EL (cell line): ENCODE data around the gene ACCS.

Experiments
- DNase-seq: peaks from one replicate; pipeline ENCODE4 v3.0.0-alpha.2; 2016

The ACCS gene

DNA sequence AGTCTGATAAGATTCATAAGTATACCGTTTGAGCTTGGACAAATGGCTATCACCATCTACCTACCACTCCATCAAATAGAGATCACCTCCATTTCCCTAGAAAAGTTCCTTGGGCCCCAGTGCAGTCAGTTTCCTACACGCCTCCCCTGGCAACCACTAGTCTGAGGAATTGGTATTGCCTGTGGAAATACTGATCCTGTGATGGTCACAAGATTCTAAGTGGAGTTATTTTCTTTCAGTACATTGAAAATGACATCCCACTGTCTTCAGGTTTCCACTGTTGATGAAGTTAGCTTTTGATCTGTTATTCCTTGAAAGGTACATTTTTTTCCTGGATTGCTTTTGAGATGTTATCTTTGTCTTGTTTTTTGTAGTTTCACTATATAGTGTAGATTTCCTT lies 22.9 kb upstream of the ACCS start:
- DNase-seq, result no peak

GRCh38 chr11:44046182-44046581 lies 19.9 kb upstream of the ACCS start:
- no peak for DNase-seq

DNA sequence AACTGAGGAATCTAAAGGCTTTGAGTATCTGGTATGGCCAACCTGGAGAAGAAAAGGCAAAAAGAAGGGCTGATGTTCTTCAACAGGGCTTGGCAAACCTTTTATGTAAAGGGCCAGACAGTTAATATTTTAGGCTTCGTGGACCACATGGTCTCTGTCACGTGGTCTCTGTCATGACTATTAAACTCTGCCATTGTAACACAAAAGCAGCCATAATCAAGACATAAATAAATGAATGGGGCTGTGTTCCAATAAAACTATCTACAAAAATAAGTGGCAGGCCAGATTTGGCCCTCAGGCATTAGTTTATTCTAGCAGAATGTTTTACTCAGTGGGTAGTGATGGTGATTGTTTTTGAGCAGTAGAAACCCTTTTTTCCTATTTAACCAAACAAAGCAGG lies 18.8 kb upstream of the ACCS start:
- no peak for DNase-seq

GRCh38 chr11:44047931-44048431 lies 18.1 kb upstream of the ACCS start, which contains the start of gene ACCSL:
Gene ACCSL, plus strand, starts transcription at chr11:44047981. Its CDS starts 56 bp downstream, at chr11:44048037.
- DNase-seq, result peak; percentile 21

DNA sequence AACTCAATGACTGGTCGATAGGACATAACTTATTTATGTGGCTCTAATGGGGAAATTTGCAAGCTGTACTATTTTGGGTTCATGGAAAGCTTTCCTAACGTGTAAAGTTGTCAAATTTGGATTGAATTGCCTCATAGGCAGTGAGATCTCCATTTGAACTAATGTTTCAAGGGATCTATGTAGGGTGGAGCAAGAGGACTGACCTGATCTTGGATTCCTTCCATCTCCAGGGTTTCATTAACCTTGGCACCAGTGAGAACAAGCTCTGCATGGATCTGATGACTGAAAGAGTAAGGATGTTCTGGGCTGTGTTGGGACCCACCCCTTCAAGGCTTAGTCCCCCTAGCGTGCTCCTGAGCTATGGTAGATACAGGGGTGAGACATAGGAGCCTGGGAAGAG lies 16.2 kb upstream of the ACCS start:
- DNase-seq, result no peak

DNA sequence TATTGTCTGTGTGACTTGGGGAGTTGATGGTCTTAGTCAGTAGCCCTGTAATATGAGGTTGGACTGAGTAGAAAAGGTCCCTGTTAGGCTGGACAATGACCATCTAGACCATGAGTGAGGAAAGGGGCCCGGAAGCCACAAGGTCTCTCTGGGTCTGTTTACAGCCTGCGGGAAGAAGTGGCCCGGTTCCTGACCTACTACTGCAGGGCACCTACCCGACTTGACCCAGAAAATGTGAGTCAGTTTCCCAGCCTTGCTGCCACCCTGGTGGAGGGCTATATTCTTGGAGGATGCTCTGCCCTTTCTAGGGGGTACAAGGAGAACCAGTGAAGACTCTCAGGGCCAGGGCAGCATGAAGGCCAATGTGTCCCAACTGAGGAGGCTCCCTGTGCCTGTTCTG lies 14.9 kb upstream of the ACCS start:
- DNase-seq, result no peak

- DNase-seq, result no peak
These were observed 8.7 kb upstream of the ACCS start for GRCh38 chr11:44057340-44057739.

DNA sequence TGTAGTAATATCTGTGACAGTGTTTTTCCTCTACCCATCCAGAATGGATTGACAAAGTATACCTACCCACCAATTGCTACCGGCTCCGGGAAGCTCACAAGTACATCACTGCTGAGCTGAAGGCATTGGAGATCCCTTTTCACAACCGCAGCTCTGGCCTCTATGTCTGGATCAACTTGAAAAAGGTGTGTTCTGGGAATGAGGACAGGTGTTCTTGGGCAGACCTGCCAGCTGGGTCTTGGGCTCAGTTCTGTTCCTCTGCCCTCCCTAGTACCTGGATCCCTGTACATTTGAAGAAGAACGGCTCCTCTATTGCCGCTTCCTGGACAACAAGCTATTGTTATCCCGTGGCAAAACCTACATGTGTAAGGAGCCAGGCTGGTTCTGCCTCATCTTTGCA lies 7.8 kb upstream of the ACCS start:
- DNase-seq, result no peak

DNA sequence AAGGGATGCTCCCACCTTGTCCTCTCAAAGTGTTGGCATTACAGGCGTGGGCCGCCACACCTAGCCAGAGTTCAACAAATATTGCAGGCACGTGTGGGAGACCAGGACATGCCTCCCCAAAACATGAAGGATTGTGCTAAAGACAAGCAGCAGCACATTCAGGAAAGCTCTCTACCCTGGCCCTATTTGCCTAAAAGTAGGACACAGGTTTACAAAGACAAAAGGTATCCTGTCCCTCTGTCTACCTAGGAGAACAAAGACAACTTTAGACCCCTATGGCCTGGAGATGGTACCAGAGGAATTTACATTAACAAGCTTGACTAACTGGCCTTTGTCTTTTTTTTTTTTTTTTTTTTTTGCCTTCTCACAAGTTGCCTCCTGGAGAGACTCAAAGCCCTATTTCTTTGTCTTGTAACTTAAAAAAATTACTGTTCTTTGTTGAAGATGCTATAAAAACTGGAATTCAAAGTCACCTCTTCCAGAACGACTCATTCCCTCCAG lies 859 bp upstream of the ACCS start:
- DNase-seq, result no peak

- peak; percentile 72 for DNase-seq
These were observed 667 bp downstream of the ACCS start for GRCh38 chr11:44066732-44067141.

DNA sequence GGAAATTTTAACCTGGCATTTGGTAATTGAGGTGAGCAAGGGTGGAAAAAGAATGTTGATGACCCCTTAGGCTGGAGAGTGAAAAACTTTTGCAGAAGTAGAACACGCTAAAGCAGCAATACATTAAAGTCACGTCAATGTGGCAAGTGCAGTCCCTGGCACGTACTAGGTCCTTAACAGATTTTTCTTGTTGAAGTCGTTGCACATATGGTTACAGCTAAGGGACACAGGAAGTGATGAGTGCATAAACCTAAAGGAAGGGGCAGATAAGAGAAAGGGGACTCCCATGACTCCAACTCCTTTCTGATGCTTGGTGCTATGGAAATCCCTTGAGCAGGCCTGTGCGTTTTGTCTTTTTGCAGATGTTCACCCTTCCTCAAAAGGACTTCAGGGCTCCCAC lies 1.2 kb downstream of the ACCS start:
- DNase-seq, result no peak

- DNase-seq, result no peak
These were observed 2.1 kb downstream of the ACCS start for GRCh38 chr11:44068180-44068579.

- no peak for DNase-seq
These were observed 5.1 kb downstream of the ACCS start for GRCh38 chr11:44071157-44071556.

DNA sequence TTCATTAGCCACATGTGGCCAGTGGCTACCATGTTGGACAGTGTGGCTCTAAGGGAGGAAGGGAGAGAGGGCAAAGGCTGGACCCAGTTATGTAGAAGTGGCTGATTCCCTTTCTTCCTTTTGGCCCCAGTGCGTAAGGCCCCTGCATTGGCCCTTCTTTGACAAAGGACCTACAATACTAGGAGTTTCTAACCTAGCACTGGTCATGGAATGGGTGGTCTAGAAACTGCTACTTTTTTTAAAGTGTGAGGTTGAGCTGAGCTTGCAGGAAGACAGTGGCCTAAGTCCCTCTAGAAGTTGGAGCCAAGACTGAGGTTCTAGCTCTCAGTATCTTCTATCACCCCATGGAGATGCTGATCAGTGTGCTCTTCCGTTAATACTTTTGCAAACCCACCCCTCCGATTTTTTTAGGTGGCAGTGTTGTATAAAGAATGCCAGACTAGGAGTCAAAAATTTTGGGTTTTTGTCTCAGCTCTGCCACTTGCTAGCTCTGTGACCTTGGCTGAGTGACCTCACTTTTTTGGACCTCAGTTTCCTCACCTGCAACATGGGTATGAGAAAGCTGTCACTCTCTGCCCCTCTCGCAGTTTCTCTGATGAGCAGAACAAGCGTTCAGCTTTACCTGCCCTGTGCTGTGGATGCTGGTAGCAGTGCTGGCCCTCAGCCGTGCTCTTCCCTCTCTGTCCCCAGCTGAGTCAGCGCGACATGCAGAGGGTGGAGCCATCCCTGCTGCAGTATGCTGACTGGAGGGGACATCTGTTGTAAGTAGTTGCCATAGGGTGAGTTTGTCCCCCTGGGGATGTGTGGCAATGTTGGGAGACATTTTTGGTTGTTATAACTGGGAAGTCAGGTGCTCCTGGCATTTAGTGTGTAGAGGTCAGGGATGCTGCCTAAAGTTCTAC lies 6.9 kb downstream of the ACCS start:
- DNase-seq, result no peak

DNA sequence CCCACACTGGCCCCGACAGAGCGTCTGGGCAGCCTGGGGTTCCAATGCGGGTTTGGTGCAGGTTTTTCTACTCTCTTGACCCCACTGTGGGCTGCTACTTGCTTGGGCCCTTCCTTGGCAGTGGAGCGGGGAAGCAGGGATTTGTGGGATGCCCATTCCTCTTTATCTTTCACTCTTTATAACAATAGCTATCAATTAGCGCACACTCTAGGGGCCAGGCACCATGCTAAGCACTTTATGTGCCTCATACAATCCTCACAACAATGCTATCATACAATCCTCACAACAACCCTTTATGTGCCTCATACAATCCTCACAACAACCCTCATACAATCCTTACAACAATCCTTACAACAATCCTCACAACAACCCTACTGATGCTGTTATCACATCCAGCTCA lies 12.7 kb downstream of the ACCS start:
- DNase-seq, result no peak

DNA sequence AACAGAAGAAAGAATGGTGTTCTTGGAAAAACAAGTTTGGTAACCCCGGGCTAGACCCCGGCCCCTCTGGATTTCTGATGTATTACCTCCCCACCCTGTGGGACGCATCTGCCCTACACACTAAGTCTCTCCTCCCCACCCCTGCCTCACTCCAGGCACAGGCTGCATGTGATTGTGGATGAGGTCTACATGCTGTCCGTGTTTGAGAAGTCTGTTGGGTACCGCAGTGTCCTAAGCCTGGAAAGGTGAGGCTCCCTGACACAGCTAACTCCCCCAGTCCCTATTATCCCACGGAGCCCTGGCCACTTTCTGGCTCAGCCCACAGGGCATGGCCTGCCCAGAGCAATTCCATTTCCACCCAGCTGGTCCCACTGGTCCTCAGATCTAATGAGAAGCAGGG lies 13.3 kb downstream of the ACCS start:
- no peak for DNase-seq

GRCh38 chr11:44080951-44081350 lies 14.9 kb downstream of the ACCS start:
- DNase-seq, result no peak

- no peak for DNase-seq
These were observed 16.6 kb downstream of the ACCS start for GRCh38 chr11:44082645-44083044.

GRCh38 chr11:44083433-44083832 lies 17.4 kb downstream of the ACCS start:
- no peak for DNase-seq

DNA sequence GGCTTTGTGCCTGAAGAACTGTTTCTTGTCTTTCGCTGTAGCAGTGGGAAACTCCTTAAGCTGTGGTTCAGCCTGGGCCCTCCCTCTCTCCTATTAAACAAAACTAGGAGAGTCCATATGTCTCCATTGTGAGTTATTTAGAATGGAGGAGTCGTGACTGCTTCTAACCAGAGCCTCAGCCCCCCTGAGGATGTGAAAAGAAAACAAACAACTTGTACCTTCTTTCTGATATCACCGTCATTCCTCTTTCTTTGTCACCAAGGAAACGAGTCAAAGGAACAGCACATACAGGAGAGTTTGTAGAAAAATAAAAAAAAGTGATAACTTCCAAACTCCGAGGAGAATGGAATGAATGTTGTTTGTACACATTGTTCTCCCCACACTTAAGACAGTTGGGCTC lies 17.8 kb downstream of the ACCS start:
- no peak for DNase-seq

GRCh38 chr11:44085330-44085729 lies 19.3 kb downstream of the ACCS start:
- no peak for DNase-seq

DNA sequence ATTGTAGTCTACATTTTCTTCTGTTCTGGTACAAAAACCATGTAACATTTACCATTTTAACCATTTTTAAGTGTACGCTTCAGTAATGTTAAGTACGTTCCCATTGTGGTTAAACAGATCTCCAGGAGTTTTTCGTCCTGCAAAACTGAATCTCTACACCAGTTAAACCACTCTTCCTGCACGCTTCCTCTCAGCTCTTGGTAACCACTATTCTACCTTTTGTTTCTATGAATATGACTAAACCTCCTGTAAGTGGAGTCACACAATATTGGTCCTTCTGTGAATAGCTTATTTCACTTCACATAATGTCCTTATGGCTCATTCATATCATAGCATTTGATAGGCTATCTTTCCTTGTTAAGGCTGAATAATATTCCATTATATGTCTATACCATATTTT lies 22.3 kb downstream of the ACCS start:
- DNase-seq, result no peak

GRCh38 chr11:44088871-44089270 lies 22.8 kb downstream of the ACCS start:
- DNase-seq, result no peak

DNA sequence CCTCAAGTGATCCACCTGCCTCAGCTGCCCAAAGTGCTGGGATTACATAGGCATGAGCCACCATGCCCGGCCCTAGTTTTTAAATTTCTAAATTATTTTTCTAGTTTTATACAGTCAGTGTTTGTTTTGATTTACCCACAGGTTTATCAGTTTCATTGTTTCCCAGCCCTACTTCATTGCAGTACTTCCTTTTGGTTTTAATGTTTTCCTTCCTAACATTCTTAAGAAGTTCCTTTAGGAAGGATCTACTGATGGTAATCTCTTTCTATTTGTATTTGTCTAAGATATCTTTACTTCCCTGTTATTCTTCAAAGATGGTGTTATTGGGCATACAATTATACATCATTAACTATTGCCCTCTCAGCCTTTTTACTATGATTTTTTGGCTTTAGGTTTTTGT lies 24.5 kb downstream of the ACCS start:
- no peak for DNase-seq
